Measurements from ENCODE around the gene FRMPD3. TPM values are rescaled to one million over a fixed set of nuclear protein-coding genes. Genes with fewer than 3 reads are reported as not detected.

Gene FRMPD3
- total and polyA plus RNA-seq, 2 of the 8 experiments (the other 6 are each of a cell fraction or from before 2014, with no cell fraction given) = 0.38 to 0.56 TPM

DNA sequence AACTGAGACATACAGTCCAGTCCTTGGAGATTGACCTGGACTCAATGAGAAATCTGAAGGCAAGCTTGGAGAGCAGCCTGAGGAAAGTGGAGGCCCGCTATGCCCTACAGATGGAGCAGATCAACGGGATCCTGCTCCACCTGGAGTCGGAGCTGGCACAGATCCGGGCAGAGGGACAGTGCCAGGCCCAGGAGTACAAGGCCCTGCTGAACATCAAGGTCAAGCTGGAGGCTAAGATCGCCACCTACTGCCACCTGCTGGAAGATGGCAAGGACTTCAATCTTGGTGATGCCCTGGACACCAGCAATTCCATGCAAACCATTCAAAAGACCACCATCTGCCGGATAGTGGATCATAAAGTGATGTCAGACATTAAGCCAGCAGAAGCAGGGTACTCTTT, 20.4 kb upstream of the FRMPD3 start:
- peak in 1 of 2 experiments; percentile 49 for DNase-seq (ENCODE audit: low read depth in 1 of 2, low spot score in 2 of 2)

More for the DNA sequence above, 20.4 kb upstream of the FRMPD3 start:
- no peaks in the 10 kb centered on the region for H4K20me1 ChIP-seq (replicated peaks in 1 of 2; ENCODE audit: control insufficient read depth in 1 of 2, insufficient read depth in 2 of 2, low read length in 2 of 2)
- no peaks in the 10 kb centered on the region for H3K4me1 ChIP-seq (replicated peaks in 1 of 4; ENCODE audit: control insufficient read depth in 3 of 4, insufficient read depth in 4 of 4, low read length in 3 of 4)
- no peak overlapping the region for H3K4me2 ChIP-seq (ENCODE audit: insufficient read depth in 1 of 2, low read depth in 2 of 2, low read length in 2 of 2)
- ChIA-PET CTCF (ENCODE audit: partially characterized antibody) (interaction anchor here (0.6 to 1.7 kb wide), 11 partner anchors 18 to 404 kb away, joined by 3 to 5 read pairs (median 3); no protein-coding TSS in a partner anchor), POLR2A (ENCODE audit: partially characterized antibody) (no interaction called here)
- H3K79me2 ChIP-seq (ENCODE audit: control insufficient read depth in 1 of 2, insufficient read depth in 2 of 2, low read length in 2 of 2) = no peaks in the 10 kb centered on the region
- H2BK20ac ChIP-seq (ENCODE audit: low read length) = no peak overlapping the region
- H3K23me2 ChIP-seq (ENCODE audit: low read depth, low read length) = no peaks in the 10 kb centered on the region
- no peak overlapping the region for H3K4ac ChIP-seq (replicated peaks; ENCODE audit: insufficient read length, low read depth, low read length)
- no peak overlapping the region for H3K9ac ChIP-seq (replicated peaks in 1 of 4; ENCODE audit: extremely low read depth in 1 of 4, low read depth in 3 of 4, low read length in 3 of 4)
- no peak overlapping the region for H3K23ac ChIP-seq (ENCODE audit: insufficient read length)
- no peak overlapping the region for H3K4me3 ChIP-seq (ENCODE audit: extremely low read depth in 1 of 4, insufficient read depth in 2 of 4, low read depth in 3 of 4, low read length in 4 of 4)
- no peaks in the 10 kb centered on the region for H3K79me1 ChIP-seq (ENCODE audit: low read depth, low read length)
- no peak overlapping the region for H4K8ac ChIP-seq (ENCODE audit: extremely low read depth, insufficient read depth, low read length)
- no peak overlapping the region for H2BK120ac ChIP-seq (replicated peaks; ENCODE audit: low read depth, low read length)
- H4K5ac ChIP-seq (ENCODE audit: insufficient read length, low read depth, low read length) = no peak overlapping the region
- H2AFZ ChIP-seq (ENCODE audit: low read length) = no peak overlapping the region
- H4K91ac ChIP-seq (replicated peaks; ENCODE audit: insufficient read length, low read length) = no peak overlapping the region
- FAIRE-seq = peak; percentile 13
- no peaks in the 10 kb centered on the region for H3K27me3 ChIP-seq (replicated peaks in 1 of 4; ENCODE audit: control insufficient read depth in 3 of 4, extremely low read depth in 1 of 4, insufficient read depth in 3 of 4, low read length in 3 of 4)
- TF ChIP-seq JUN (IDR thresholded peaks at IDR 0.05; ENCODE audit: low read depth, low read length) (no peak), BACH1 (IDR thresholded peaks at IDR 0.05; ENCODE audit: low read length) (no peak), POU5F1 (IDR thresholded peaks at IDR 0.05; ENCODE audit: low read depth, low read length) (no peak), SIRT6 (IDR thresholded peaks at IDR 0.05; ENCODE audit: low read length) (no peak), RAD21 (IDR thresholded peaks at IDR 0.05 in 1 of 2, conservative IDR thresholded peaks at IDR 0.05 in 1 of 2; ENCODE audit: low read depth in 2 of 2, low read length in 2 of 2) (peak; percentile 55 to 70), POLR2AphosphoS5 (IDR thresholded peaks at IDR 0.05; ENCODE audit: low read depth, low read length) (no peak), SRF (IDR thresholded peaks at IDR 0.05; ENCODE audit: low read depth, low read length) (no peak), JUND (IDR thresholded peaks at IDR 0.05; ENCODE audit: low read length) (no peak)
- TF ChIP-seq, protein P1, sequence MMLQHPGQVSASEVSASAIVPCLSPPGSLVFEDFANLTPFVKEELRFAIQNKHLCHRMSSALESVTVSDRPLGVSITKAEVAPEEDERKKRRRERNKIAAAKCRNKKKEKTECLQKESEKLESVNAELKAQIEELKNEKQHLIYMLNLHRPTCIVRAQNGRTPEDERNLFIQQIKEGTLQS (IDR thresholded peaks at IDR 0.05; ENCODE audit: insufficient read depth, low read depth, low read length) = no peak
- TF ChIP-seq, protein P2, sequence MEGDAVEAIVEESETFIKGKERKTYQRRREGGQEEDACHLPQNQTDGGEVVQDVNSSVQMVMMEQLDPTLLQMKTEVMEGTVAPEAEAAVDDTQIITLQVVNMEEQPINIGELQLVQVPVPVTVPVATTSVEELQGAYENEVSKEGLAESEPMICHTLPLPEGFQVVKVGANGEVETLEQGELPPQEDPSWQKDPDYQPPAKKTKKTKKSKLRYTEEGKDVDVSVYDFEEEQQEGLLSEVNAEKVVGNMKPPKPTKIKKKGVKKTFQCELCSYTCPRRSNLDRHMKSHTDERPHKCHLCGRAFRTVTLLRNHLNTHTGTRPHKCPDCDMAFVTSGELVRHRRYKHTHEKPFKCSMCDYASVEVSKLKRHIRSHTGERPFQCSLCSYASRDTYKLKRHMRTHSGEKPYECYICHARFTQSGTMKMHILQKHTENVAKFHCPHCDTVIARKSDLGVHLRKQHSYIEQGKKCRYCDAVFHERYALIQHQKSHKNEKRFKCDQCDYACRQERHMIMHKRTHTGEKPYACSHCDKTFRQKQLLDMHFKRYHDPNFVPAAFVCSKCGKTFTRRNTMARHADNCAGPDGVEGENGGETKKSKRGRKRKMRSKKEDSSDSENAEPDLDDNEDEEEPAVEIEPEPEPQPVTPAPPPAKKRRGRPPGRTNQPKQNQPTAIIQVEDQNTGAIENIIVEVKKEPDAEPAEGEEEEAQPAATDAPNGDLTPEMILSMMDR (IDR thresholded peaks at IDR 0.05; ENCODE audit: control extremely low read depth in 1 of 3, insufficient read depth in 1 of 3, low read depth in 1 of 3, low read length in 3 of 3) = peak; percentile 37 to 48 (median 45)
- no peak overlapping the region for H3K27ac ChIP-seq (ENCODE audit: low read depth, low read length)
- 90% methylated on average over 2 of the region's 6 CpGs; no CpG with 5 or more reads in 1 of the 2 experiments for WGBS, 2 experiments (ENCODE audit: extremely low coverage in 1 of 2, insufficient coverage in 1 of 2, insufficient read length in 1 of 2, insufficient replicate concordance in 2 of 2, low coverage in 1 of 2, low lambda C conversion rate in 2 of 2, missing lambda C conversion rate in 1 of 2)
- no peak overlapping the region for H3K56ac ChIP-seq (replicated peaks; ENCODE audit: insufficient read length, low read depth, low read length)
- no peak overlapping the region for H3K18ac ChIP-seq (ENCODE audit: extremely low read depth, low read length)
- no peak overlapping the region for H2BK5ac ChIP-seq (ENCODE audit: low read depth, low read length)
- H3K9me3 ChIP-seq (ENCODE audit: insufficient read depth in 2 of 2, low read depth in 1 of 2, low read length in 1 of 2) = no peaks in the 10 kb centered on the region
- no peak overlapping the region for H2AK5ac ChIP-seq (ENCODE audit: low read depth, low read length)
- no peaks in the 10 kb centered on the region for H3K36me3 ChIP-seq (ENCODE audit: control insufficient read depth in 2 of 4, insufficient read depth in 4 of 4, low read length in 3 of 4)
- no peak overlapping the region for H2BK12ac ChIP-seq (ENCODE audit: low read depth, low read length)
- H3K14ac ChIP-seq (ENCODE audit: insufficient read length) = no peak overlapping the region
- H2BK15ac ChIP-seq (ENCODE audit: low read length) = no peak overlapping the region
